HG03095 (cell line): ENCODE data around the gene ZNF121.
A peak's percentile ranks its signal among the peaks of the same experiment; 100 is the strongest.
"Not testable (repeated sequence)": the region's sequence is repeated elsewhere in the genome, so short reads cannot be mapped to it uniquely, and the experiment has no call there.

ENCODE experiments used
- ATAC-seq: cut with Tn5 transposase; IDR thresholded peaks from one replicate; pipeline ENCODE4 v1.9.1; 2021; ENCODE audit warnings: moderate library complexity; ENCODE audit not compliant: unreplicated experiment

The ZNF121 gene

DNA sequence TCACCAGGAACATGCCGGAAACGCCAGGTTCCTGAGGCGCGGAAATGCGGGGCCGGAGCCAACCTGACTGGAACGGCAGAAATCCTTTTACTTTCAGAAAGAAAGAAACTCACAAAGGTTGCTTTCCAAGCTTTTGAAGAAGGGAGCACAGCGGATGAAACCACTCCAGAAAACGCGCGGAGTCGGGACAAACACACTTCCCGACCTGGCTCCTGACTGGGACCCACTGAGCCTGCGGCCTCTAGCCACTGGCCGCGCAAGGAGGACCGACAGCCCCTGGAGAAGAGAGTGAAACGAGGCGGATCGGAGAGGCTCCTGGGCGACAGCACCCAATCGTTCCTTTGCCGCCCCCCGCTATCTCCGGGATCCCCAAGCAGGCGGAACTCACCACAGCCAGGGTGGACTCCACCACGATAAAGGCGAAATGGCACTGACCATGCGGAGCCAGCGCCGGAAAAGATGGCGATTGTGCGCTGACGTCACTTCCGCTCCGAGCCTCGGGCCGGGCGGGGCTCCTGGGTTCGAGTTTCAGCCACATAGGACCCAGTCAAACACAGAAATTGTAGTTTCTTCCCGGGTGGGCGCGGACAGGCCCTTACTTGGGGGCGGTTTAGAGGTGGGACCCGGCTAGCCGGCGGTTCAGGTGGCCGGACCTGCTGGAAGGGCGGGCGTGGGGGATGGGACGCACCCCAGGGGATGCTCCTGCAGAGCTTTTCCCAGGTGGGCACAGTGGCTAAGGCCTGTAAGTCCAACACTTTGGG, at the start of gene ZNF121:
Gene ZNF121, minus strand, starts transcription at position 432 of the 761 bp plus-strand sequence. CDS start 16,407 bp downstream, outside the sequence.
- ATAC-seq: peak; percentile 68

DNA sequence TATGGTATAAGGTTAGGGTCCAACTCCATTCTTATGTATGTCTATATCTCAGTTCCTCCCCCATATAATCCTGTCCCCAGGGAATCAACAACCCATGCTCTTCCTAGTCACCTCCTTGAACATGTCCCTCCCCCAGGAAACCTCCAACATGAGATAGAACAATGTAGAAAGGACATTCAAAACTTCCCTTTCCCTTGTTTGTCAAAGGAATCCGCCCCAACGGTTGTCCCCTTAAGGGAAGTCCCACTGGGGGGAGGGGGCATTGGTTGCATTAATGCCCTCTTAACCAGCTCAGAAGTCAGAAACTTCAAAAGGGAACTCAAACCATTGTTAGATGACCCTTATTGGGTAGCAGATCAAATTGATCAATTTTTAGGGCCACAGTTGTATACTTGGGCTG, 43.6 kb upstream of the ZNF121 start:
- no peak for ATAC-seq

DNA sequence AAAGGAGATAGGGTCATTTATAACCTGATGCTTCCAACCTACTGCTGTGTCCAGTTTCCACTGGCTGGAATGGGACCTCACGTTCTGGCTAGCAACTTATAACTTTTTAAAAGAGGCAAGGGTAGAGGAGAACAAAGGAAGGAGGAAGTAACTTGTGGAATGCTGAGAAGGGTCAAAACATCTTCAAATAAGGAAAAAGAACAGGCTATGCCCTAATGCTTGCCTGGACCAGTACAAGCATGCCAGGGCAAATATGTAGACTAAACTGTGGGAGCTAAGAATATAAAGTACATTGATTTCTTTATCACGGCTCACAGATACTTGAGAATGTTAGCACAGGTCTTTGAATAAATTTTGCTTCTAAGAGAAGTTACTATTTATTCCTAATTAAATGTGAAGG, 38.2 kb upstream of the ZNF121 start:
- no peak for ATAC-seq

DNA sequence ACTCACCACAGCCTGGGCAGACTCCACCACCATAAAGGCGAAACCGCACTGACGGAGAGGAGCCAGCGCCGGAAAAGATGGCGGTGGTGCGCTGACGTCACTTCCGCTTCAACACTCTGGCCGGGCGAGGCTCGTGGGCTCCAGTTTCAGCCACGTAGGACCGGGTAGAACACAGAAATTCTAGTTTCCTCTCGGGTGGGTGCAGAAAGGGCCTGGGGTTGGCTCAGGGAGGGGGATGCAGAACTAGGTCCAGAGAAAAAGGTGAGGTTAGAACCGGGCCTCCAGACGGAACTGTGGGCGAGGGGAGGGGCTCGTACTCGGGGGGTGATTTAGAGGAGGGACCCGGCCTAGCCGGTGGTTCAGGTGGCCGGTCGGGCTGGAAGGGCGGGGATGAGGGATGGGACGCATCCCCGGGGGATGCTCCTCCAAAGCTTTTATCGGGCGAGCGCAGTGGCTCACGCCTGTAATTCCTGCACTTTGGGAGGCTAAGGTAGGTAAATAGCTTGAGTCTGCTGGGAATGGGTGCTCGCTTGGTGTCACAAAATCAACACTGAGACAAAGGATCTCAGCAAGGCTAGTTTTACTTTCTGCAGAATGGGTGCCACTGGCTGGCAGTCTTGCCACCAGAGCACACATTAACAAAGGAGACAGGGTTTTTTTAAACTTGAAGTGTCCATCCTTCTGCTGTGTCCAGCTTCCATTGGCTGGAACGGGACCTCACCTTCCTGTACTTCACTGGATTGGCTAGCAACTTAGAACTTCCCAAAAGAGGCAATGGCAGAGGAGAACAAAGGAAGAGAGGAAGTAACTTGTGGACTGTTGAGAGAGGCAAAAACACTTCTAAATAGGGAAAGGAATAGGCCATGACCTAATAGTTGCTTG, 37.1 kb upstream of the ZNF121 start, which contains the start of gene ZNF561:
Gene ZNF561, minus strand, starts transcription at position 77 of the 882 bp plus-strand sequence. CDS start 1,776 bp downstream, outside the sequence.
- ATAC-seq: no peak

DNA sequence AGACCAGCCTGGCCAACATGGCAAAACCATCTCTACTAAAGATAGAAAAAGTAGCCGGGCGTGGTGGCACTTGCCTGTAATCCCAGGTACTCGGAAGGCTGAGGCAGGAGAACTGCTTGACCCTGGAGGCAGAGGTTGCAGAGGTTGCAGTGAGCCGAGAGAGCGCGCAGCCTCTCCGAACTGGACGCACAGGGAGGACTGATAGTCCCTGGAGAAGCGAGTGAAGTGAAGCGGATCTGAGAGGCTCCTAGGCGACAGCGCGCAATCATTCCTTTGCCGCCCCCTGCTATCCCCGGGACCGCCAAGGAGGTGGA, 36.5 kb upstream of the ZNF121 start:
- ATAC-seq: no peak

DNA sequence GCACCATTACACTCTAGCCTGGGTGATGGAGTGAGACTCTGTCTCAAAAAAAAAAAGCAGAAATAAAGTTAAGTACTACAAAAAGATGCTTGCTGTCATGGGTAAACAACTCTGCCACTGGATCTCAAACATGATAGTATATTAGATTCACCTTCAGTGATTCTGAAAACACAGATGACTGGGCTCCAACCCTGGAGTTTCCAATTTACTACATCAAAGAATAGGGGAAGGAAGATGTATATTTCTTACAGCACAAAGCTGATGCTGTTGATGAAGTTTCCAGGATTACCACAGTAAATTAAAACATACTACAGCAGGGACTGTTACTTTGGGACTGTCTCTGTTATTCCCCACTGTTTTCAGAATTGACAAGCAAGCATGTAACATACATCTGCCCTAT, 31.5 kb upstream of the ZNF121 start:
- no peak for ATAC-seq

DNA sequence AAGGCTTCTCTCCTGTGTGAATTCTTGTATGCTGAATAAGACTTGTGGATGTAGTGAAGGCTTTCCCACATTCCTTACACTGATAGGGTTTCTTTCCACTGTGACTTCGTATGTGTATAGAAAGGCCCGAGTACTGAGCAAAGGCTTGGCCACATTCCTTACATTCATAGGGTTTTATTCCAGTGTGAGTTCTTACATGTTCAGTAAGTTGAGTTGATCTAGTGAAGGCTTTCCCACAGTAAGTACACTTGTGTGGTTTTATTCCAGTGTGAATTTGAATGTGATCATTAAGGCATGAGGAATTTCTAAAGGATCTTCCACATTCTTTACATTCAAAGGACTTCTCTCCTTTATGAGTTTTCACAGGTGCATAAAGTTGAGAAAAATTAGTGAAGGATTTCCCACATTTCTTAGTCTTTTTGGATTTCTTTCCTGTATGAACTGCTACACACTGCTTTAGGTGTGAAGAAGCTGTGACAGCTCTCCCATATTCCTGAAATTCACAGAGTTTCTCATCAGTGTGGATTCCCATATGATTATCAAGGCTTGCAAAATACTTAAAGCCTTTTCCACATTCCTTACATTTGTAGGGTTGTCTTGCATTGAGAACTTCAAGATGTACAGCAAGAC, 26.3 kb upstream of the ZNF121 start:
- ATAC-seq: no peak

DNA sequence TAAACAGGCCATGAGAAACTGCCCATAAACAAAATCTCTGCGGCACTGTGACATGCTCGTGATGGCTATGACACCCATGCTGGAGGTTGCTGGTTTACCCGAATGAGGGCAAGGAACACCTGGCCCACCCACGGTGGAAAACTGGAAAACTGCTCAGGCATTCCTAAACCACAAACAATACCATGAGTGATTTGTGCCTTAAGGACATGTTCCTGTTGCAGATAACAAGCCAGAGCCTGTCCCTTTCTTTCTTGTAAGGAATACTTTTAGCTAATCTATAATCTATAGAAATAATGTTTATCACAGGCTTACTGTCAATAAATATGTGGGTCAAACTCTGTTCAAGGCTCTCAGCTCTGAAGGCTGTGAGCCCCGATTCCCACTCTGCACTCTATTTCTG, 24.6 kb upstream of the ZNF121 start:
- ATAC-seq: no peak

DNA sequence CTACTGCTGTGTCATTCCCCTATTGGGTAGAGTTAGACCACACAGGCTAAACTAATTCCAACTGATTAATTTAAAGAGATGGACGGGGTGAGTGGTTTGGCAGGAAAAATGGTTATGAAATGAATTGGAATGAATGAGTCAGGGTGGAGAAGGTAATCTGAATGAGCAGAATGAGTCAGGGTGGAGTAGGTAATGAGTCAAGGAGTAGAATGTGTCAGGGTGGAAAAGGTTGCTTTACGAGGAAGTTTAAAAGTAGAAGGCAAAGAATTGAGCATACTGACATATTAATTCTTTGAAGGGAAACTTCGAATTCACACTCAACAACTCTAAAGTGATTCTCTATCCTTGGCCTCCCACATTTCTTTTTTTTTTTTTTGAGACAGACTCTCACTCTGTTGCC, 12.7 kb upstream of the ZNF121 start:
- ATAC-seq: no peak

DNA sequence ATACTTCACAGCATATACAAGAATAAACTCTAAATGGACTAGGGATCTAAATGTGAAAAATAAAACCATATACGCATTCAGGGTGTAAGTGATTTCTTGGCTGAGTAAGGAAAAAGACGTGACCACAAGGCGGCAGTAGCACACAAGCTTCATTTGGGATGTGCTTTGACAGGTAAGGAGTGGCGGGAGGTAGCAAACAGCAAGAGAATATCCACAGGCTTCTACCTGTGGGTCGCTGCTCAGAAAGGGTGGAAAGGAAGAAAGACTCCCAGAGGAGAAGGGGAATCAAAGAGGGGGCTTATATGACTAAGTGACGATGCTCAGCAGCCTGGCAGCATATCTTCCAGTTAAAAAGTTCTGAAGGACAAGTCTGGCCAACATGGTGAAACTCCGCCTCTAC, 2.5 kb upstream of the ZNF121 start:
- ATAC-seq: no peak

DNA sequence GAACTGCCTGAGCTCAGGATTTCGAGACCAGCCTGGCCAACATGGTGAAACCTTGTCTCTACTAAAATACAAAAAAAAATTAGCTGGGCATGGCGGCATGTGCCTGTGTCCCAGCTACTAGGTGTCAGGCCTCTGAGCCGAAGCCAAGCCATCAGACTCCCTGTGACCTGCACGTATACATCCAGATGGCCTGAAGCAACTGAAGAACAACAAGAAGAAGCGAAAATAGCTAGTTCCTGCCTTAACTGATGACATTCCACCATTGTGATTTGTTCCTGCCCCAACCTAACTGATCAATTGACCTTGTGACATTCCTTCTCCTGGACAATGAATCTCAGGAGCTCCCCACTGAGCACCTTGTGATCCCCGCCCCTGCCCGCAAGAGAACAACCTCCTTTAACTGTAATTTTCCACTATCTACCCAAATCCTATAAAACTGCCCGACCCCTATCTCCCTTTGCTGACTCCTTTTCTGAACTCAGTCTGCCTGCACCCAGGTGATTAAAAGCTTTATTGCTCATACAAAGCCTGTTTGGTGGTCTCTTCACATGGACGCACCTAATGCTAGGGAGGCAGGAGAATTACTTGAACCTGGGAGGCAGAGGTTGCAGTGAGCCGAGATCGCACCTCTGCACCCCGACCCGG, 2.1 kb downstream of the ZNF121 start:
- ATAC-seq: not testable (repeated sequence)

DNA sequence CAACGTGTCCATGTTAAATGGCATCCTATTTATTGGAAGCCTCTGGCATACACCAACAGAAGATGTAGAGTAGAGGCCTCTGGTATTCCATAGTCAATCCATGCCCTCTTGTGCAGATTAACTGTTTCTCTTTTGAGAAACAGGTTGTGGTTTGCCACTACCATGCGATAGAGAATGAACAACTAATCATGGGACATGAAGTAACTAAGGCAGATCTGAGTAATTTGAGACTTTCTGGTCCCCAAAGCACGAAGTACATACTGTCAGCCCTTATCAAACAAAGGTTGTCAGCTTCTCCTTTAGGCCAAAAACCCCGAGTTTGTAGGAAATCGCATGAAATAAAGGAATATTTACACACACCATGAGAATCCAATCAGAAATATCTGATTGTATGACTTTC, 3.6 kb downstream of the ZNF121 start:
- no peak for ATAC-seq

DNA sequence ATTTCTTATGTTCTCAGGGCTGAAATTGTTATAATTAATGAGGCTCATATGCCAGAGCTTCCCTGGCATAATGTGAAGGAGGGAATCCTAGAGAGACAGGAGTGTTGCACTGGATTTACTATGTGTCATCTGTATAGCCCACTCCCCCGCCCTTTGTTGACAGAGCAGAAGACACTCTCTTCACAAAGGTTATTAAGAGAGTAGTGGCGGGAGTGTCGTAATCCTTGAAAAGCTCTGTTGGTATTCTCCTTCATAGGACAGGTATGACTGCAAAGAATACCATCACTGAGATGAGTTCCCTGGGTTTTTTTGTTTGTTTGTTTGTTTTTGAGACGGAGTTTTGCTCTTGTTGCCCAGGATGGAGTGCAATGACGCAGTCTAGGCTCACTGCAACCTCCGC, 14.0 kb downstream of the ZNF121 start:
- no peak for ATAC-seq

DNA sequence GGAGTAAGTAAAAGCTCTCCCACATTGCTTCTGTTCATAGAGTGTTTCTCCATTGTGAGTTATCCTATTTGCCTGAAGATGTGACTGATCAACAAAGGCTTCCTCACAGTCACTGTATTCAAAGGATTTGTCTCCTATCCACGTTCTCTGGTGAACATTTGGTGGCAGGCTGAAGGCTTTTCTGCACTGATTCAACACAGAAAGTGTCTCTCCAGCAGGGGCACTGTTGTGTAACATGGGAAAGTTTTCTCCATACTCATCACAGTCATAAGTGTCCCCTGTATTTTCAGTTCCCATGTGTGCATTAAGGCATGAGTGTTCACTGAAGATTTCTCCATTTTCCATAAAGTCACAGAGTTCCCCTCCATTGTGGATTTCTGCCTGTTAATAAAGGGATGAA, 17.6 kb downstream of the ZNF121 start:
- no peak for ATAC-seq

DNA sequence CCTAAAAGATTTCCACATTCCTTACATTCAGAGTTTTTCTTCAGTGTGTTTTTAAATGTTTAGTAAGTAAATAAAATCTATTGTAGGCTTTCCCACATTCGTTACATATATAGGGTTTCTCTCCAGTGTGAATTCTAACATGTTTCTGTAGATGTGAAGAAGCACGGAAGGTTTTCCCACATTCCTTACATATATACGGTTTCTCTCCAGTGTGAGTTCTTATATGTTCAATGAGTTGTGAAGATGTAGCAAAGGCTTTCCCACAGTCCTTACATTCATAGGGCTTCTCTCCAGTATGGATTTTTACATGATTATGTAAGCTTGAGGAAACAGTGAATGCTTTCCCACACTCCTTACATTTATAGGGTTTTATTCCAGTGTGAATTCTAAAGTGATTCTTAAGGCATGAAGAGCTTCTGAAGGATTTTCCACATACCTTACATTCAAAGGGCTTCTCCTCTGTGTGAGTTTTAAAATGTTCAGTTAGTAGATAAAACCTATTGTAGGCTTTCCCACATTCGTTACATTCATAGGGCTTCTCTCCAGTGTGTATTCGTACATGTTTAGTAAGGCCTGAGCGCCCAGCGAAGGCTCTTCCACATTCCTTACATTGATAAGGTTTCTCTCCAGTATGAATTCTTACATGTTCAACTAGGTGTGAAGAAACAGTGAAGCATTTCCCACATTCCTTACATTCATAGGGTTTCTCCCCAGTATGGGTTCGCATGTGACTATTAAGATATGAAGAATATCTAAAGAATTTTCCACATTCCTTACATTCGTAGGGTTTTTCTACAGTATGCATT, 18.2 kb downstream of the ZNF121 start:
- ATAC-seq: no peak

DNA sequence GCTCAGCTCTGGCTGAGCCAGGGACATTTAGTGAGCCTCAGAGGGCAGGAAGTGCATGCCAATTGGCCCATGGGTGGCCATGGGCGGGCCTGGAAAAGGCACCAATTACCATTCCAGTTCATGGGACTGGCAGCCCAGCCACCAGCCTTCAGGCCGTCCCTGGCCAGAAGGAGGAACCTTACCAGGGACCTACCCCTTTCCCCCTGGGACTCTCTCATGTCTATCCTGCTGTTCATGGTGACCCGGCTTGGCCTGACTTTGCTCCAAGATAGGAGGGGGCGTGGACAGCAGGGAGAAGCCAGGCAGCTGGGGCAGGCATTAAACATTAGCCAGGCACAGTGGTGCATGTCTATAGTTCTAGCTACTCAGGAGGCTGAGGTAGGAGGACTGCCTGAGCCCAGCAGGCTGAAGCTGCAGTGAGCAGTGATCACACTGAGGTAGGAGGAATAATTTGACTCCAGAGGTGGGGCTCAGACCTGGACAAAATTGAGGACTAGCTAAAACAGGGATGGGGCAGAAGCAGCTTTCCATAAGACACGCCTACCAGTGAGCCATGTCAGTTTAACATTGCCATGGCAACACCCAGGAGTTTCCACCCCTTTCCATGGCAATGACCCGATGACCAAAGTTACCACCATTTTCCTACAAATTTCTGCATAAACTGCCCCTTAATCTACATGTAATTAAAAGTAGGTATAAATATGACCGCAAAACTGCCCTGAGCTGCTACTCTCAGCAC, 31.6 kb downstream of the ZNF121 start:
- no peak for ATAC-seq

DNA sequence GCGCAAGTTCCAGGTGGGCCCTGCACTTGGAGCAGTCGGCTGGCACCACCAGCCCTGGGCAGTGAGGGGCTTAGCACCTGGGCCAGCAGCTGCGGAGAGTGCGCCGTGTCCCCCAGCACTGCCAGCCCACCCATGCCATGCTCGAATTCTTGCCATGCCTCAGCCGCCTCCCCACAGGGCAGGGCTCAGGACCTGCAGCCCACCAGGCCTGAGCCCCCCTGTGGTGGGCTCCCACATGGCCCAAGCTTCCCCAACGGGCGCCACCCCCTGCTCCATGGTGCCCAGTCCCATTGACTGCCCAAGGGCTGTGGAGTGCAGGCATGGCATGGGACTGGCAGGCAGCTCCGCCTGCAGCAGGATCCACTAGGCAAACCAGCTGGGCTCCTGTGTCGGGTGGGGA, 36.4 kb downstream of the ZNF121 start:
- ATAC-seq: no peak

DNA sequence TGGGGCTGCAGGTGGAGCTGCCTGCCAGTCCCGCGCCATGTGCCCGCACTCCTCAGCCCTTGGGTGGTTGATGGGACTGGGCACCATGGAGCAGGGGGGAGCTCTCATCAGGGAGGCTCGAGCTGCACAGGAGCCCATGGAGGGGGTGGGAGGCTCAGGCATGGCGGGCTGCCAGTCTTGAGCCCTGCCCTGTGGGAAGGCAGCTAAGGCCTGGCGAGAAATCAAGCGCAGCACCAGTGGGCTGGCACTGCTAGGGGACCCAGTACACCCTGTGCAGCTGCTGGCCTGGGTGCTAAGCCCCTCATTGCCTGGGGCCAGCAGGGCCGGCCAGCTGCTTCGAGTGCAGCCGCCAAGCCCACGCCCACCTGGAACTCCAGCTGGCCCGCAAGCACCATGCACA, 43.0 kb downstream of the ZNF121 start:
- ATAC-seq: not testable (repeated sequence)

DNA sequence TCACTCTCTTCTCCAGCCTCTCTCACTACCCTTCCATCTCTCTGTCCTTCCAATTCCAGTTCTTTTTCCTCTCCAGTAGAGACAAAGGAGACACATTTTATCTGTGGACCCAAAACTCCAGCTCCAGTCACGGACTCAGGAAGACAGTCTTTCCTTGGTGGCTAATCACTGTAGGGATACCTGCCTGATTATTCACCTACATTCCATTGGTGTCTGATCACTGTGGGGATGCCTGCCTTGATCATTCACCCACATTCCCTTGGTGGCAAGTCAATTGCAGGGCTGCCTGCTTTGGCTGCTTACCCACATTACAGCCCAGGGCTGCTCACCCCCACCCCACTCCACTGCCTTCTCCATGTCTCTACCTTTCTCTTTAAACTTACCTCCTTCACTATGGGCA, 44.4 kb downstream of the ZNF121 start:
- not testable (repeated sequence) for ATAC-seq

DNA sequence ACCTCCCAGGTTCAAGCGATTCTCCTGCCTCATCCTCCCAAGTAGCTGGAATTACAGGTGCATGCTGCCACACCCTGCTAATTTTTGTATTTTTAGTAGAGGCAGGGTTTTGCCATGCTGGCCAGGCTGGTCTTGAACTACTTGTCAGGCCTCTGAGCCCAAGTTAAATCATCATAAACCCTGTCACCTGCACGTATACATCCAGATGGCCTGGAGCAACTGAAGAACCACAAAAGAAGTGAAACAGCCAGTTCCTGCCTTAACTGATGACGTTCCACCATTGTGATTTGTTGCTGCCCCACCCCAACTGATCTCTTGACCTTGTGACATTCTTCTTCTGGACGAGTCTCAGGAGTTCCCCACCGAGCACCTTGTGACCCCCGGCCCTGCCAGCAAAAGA, 45.1 kb downstream of the ZNF121 start:
- ATAC-seq: not testable (repeated sequence)
